NB4 (cell line): Measurements from ENCODE around the gene LCN1.

ENCODE experiments used
- CTCF ChIP-seq: IDR thresholded peaks from one replicate; pipeline ENCODE4 v1.5.1; 2012; ENCODE audit warnings: low read depth, low read length
- MYC ChIP-seq: IDR thresholded peaks from 2 replicates; pipeline ENCODE4 v1.6.1; 2011; ENCODE audit warnings: low read depth, low read length
- POLR2A ChIP-seq: IDR thresholded peaks from 2 replicates; pipeline ENCODE4 v1.6.1; 2011; ENCODE audit warnings: mild to moderate bottlenecking; ENCODE audit not compliant: insufficient read length; ENCODE audit errors: extremely low read depth
- TF ChIP-seq, protein P1 (sequence below): IDR thresholded peaks from 2 replicates; pipeline ENCODE4 v1.6.1; 2011; ENCODE audit warnings: low read depth, low read length

- no peak for TF ChIP-seq CTCF
- TF ChIP-seq POLR2A = no peak
- TF ChIP-seq, protein P1, sequence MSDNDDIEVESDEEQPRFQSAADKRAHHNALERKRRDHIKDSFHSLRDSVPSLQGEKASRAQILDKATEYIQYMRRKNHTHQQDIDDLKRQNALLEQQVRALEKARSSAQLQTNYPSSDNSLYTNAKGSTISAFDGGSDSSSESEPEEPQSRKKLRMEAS = no peak
- no peak for TF ChIP-seq MYC
Measured at GRCh38 chr9:135570456-135570855, 49.2 kb downstream of the LCN1 start.
